ENCODE results near the gene SIAE.

The SIAE gene, protein sequence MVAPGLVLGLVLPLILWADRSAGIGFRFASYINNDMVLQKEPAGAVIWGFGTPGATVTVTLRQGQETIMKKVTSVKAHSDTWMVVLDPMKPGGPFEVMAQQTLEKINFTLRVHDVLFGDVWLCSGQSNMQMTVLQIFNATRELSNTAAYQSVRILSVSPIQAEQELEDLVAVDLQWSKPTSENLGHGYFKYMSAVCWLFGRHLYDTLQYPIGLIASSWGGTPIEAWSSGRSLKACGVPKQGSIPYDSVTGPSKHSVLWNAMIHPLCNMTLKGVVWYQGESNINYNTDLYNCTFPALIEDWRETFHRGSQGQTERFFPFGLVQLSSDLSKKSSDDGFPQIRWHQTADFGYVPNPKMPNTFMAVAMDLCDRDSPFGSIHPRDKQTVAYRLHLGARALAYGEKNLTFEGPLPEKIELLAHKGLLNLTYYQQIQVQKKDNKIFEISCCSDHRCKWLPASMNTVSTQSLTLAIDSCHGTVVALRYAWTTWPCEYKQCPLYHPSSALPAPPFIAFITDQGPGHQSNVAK

DNA sequence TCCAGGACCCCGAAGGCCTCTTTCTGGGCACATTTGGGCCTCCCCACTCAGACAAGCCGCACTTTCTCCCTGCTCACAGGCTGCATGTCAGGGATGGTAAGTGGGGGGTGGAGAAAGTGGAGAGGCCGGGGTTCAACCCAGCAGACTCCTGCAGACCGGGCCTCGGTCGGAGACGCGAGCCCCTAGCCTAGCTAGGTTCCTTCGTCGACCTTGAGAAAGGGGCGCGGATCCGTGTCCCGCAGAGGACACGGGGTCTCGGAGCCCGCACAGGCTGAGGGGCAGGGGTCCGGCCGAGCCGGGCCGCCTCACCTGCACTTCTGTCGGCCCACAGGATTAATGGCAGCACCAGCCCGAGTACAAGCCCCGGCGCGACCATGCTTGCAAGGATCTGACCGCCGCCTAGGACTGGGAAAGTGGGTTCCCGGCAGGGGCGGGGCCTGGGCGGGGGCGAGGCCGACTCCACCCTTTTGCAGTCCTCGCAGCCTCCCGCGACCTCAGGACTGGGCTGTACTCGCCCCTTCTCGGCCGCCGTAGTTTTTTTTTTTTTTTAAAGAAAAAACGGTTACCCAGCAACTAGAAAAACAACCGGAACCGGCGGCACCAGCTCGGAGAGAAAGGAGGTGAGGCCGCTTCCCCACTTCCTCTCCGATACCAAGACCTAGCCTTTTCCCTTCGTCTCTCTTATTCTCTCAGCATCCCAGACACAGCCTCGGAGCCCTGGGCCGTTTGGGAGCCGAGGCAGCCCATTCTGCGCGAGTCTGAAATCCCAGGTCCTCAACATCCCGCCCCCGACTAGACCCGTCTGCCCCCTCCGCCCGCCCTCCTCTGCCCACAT lies at the start of gene SIAE, which contains the start of gene SPA17:
Gene SIAE, minus strand, starts transcription at position 407 of the 835 bp plus-strand sequence. Its CDS starts 31 bp downstream, at position 376.
Gene SPA17, plus strand, starts transcription at position 572 of the 835 bp plus-strand sequence. CDS start 1,361 bp downstream, outside the sequence.
- no peak for DNase-seq

GRCh38 chr11:124722176-124722575 lies 48.6 kb upstream of the SIAE start:
- DNase-seq, result no peak

GRCh38 chr11:124719534-124719933 lies 46.0 kb upstream of the SIAE start:
- no peak for DNase-seq

DNA sequence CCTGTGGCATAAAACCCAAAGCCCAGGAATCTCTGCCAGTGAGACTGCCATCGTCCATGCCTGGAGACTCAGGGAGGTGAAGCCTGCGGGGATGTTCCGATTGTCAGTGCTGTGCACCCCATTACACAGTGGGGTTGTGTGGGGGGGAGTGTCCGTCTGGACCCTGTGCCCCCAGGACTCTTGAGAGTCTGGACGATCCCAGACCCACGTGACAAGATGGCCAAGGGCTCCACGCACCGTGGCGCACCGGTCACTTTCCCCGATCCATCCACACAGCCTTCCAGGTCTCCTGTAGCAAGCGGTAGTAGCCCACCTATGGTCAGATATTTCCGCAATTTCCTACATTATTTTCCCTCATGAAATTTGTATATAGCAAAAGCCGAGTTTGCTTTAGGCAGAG lies 45.3 kb upstream of the SIAE start:
- no peak for DNase-seq

- no peak for DNase-seq
Measured at GRCh38 chr11:124717786-124718651, 44.5 kb upstream of the SIAE start.

- DNase-seq, result no peak
Measured at GRCh38 chr11:124717421-124717785, 43.9 kb upstream of the SIAE start.

DNA sequence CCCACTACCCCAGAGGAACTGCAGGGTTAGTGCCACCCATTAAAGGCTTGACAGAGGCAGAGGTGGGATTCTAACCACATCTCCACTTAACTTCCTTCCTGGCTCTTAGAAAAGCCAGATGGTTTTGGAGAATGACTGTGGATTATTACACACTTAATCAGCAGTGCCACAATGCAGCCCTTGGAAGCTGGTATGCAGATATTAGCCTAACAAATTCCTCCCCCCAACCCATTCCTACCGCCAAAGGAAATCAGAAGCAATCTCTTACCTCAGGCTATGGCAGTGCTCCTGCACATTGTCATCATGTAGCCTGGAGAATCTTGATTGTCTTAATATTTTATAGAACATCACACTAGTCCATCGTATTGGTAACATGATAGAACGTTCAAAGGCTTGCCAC lies 43.1 kb upstream of the SIAE start:
- DNase-seq, result no peak

DNA sequence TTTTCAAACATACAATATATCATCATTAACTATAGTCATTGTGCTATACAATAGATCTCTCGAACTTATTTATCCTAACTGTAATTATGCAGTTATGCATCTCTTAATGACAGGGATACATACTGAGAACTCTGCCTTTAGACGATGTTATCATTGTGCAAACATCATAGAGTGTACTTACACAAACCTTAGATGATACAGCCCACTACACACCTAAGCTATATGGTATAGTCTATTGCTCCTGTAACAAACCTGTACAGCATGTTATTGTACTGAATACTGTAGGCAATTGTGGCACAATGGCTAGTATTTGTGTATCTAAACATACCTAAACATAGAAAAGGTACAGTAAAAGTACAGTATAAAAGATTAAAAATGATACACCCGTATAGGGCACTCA lies 38.9 kb upstream of the SIAE start:
- no peak for DNase-seq

DNA sequence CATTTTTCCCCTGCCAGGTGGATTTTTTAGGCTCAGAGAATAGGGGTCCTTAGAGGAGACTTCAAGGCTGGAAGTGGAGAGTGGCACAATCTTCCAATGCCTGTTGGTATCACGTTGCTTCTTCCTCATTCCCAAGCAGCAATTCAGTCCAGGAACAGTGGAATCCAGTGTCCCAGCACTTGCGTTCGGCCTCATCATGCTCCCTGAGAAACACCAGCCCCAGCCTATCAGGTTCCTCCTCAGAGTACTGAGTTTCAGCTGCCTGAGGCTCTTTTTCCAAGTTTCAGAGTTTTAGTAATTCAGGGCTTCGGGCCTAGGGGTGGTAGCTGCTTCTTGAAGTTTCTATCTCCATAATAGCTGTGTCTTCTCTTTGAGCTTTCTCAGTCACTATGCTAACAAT lies 34.3 kb upstream of the SIAE start:
- no peak for DNase-seq

DNA sequence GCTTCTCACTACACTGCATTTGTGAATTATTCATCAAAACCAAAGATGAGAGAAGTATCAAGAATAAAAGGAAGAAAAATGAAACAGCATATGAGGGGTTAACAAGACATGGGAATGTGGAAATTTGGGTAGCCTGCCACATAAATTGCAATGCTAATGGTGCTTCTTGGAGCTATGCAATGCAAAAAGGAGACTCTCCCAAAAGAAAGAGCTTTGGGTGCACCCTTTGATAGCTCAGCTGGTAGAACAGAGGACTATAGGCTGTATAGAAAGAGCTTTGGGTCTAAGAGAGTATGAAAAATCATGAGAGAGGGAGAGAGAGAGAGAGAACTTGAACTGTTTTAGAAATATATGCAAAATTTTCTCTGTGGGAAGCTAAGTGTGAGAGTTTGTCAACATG lies 26.5 kb upstream of the SIAE start:
- DNase-seq, result no peak

GRCh38 chr11:124699547-124699946 lies 26.0 kb upstream of the SIAE start:
- no peak for DNase-seq

DNA sequence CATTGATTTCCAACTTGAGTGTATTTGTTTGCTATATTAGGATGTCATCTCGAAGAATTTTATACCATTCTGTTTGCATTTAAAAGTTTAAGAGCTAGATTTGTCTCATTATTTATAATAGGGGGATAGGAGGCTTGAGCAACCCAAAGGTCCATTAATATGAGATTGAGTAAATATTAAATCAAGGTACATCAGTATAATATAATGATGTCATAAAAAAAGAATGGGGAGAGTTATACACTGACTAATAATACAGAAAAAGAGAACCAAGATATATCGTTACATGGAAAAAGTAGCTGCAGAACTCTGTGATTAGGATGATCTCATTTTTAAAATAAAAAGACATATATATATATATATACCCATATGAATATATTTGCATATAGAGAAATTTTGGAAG lies 19.6 kb upstream of the SIAE start:
- no peak for DNase-seq

- DNase-seq, result no peak
Measured at GRCh38 chr11:124682443-124682842, 8.9 kb upstream of the SIAE start.

DNA sequence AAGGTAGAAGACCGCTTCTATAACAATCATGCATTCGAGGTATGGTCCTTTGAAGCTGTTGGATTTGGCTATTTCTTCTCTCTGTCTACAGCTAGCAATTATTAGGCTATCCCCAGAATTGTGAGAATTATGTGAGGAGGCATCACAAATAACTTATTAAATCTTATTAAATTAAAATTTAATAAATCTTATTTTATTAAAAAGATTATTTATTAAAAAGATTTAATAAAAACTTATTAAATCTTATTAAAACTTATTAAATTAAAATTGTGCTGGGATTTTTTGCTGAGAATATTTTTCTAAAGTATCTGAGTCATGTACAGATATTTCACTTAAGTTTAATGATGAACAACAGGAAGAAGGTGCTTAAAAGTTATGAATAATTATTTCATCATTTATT lies 7.9 kb upstream of the SIAE start:
- DNase-seq, result no peak

GRCh38 chr11:124678416-124678815 lies 4.9 kb upstream of the SIAE start:
- DNase-seq, result no peak

DNA sequence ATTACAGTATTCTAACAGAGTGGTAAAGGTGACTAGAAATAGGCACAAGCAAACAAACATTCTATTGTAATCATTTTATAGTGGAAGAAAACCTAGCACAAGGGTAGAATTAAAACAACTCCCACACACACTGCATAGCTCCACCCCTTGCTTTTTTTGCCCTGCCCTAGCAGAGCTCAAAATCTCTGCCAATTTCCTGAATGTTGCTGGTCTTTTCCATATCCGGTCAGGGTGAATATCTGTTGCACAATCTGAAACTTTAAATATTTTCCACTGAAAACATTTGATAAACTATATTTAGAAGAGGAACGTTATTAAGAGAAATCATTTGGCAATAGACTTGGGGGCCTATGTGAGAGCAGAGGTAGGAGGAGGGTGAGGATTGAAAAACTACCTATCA lies 2.8 kb upstream of the SIAE start:
- DNase-seq, result no peak

DNA sequence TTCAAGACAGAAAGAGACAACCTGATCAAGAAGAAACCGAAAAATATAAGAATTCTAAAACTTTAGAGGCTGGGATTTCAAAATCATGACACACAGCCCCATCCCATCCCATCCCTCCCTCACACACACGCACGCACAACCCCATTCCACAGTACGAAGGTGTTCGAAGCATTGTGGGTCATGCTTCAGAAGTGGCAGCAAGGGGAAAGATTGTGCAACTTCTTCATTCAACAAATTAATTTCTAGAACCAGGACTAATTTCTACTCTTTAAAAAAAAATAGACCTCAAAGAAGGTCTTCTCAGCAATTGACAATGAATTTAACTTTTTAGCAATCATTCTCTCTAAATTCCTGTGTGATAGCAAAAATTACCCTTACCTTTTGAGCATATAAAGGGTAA lies 1.0 kb upstream of the SIAE start:
- DNase-seq, result no peak

- DNase-seq, result no peak
Measured at GRCh38 chr11:124674168-124674517, 604 bp upstream of the SIAE start.

GRCh38 chr11:124672536-124673215 lies 863 bp downstream of the SIAE start:
- no peak for DNase-seq

GRCh38 chr11:124670732-124671131 lies 2.8 kb downstream of the SIAE start:
- DNase-seq, result no peak

- no peak for DNase-seq
Measured at GRCh38 chr11:124669193-124669592, 4.3 kb downstream of the SIAE start.

- DNase-seq, result no peak
Measured at GRCh38 chr11:124667601-124668000, 5.9 kb downstream of the SIAE start.

Data from NCI-H1436 treated with DMSO at 0.1 percent for 48 hours (cell line).